HepG2 (cell line): ENCODE data around the gene CENPB. TPM values are rescaled to one million over a fixed set of nuclear protein-coding genes. Genes with fewer than 3 reads are reported as not detected.

Source experiments
- CHCHD3 ChIP-seq: sonication (generic); formaldehyde crosslinking; IDR thresholded peaks from 2 replicates; pipeline ENCODE4 v1.8.0; 2022; ENCODE audit warnings: mild to moderate bottlenecking, missing genetic modification reagents, moderate library complexity
- DNMT1 ChIP-seq: sonication (generic); formaldehyde crosslinking; IDR thresholded peaks from 2 replicates; pipeline ENCODE4 v1.5.1; 2020; ENCODE audit warnings: mild to moderate bottlenecking, missing genetic modification reagents
- EEA1 ChIP-seq: sonication (generic); formaldehyde crosslinking; IDR thresholded peaks from 2 replicates; pipeline ENCODE4 v1.5.1; 2020; ENCODE audit warnings: mild to moderate bottlenecking, missing genetic modification reagents, borderline replicate concordance
- KLF11 ChIP-seq: IDR thresholded peaks from 2 replicates; pipeline ENCODE4 v1.6.1; 2016; ENCODE audit warnings: missing compliant biosample characterization
- MXD4 ChIP-seq: IDR thresholded peaks from 2 replicates; pipeline ENCODE4 v1.6.1; 2016; ENCODE audit warnings: mild to moderate bottlenecking, missing biosample characterization, missing genetic modification reagents
- ZC3H13 ChIP-seq: sonication (generic); formaldehyde crosslinking; IDR thresholded peaks from 2 replicates; pipeline ENCODE4 v1.8.1; 2023; ENCODE audit warnings: mild to moderate bottlenecking, missing genetic modification reagents, moderate library complexity
- ZC3H4 ChIP-seq: sonication (generic); formaldehyde crosslinking; IDR thresholded peaks from 2 replicates; pipeline ENCODE4 v1.4.0; 2020; ENCODE audit warnings: missing genetic modification reagents, borderline replicate concordance
- ZNF550 ChIP-seq: sonication (generic); formaldehyde crosslinking; IDR thresholded peaks from 2 replicates; pipeline ENCODE4 v1.4.0; 2020; ENCODE audit warnings: mild to moderate bottlenecking, missing genetic modification reagents, borderline replicate concordance
- ZNF598 ChIP-seq: sonication (generic); formaldehyde crosslinking; IDR thresholded peaks from 2 replicates; pipeline ENCODE4 v1.5.1; 2020; ENCODE audit warnings: mild to moderate bottlenecking, missing genetic modification reagents, borderline replicate concordance
- ZNF746 ChIP-seq: sonication (generic); formaldehyde crosslinking; IDR thresholded peaks from 2 replicates; pipeline ENCODE4 v1.8.0; 2022; ENCODE audit warnings: mild to moderate bottlenecking, missing genetic modification reagents
- ZSCAN21 ChIP-seq: sonication (generic); formaldehyde crosslinking; IDR thresholded peaks from 2 replicates; pipeline ENCODE4 v1.8.0; 2022; ENCODE audit warnings: mild to moderate bottlenecking, missing genetic modification reagents, moderate library complexity, borderline replicate concordance
- polyA plus RNA-seq, 8 experiments: library from polyadenylated mRNA; depleted of rRNA in 3 of 8; stranded (reverse) in 7 of 8; unstranded in 1 of 8; fragments of >200 nt; fragmentation: Illumina TruSeq in 4 of 8; extraction: Trizol in 4 of 8; gene quantifications; 2 replicates each; pipeline versions ENCODE4 v1.2.1 to v1.2.3, GENCODE V29; 2011 to 2016; ENCODE audit warnings: low read depth in 4 of 8, missing spikeins in 1 of 8, mixed read lengths in 1 of 8; ENCODE audit not compliant: insufficient read depth in 1 of 8
- total RNA-seq, 5 experiments: library from RNA; depleted of rRNA; stranded (reverse); fragments of >200 nt; fragmentation: Illumina TruSeq; extraction: Trizol; gene quantifications; 2 replicates each; pipeline ENCODE4 v1.2.3, GENCODE V29; 2016; ENCODE audit warnings: low read depth in 1 of 5
- TF ChIP-seq, protein P1 (sequence below): IDR thresholded peaks from 2 replicates; pipeline ENCODE4 v1.6.1; 2012; ENCODE audit warnings: inconsistent platforms
- TF ChIP-seq, protein P2 (sequence below): sonication (generic); formaldehyde crosslinking; IDR thresholded peaks from 2 replicates; pipeline ENCODE4; 2020; ENCODE audit warnings: missing genetic modification reagents, mild to moderate bottlenecking, borderline replicate concordance
- TF ChIP-seq, protein P3 (sequence below): sonication (generic); formaldehyde crosslinking; conservative IDR thresholded peaks from 2 replicates; pipeline ENCODE4 v1.4.0; 2020; ENCODE audit warnings: mild to moderate bottlenecking, missing genetic modification reagents, moderate library complexity
- TF ChIP-seq, protein P4 (sequence below): IDR thresholded peaks from 2 replicates; pipeline ENCODE4 v1.6.1; 2016; ENCODE audit warnings: missing compliant biosample characterization, missing genetic modification reagents, borderline replicate concordance
- TF ChIP-seq, protein P5 (sequence below): sonication (generic); formaldehyde crosslinking; IDR thresholded peaks from 2 replicates; pipeline ENCODE4 v1.5.0; 2020; ENCODE audit warnings: mild to moderate bottlenecking, missing genetic modification reagents

CENPB gene
- total and polyA plus RNA-seq, 2 of the 13 experiments (the other 11 are each of a cell fraction or from before 2014, with no cell fraction given): 10.4 to 54.5 TPM

DNA sequence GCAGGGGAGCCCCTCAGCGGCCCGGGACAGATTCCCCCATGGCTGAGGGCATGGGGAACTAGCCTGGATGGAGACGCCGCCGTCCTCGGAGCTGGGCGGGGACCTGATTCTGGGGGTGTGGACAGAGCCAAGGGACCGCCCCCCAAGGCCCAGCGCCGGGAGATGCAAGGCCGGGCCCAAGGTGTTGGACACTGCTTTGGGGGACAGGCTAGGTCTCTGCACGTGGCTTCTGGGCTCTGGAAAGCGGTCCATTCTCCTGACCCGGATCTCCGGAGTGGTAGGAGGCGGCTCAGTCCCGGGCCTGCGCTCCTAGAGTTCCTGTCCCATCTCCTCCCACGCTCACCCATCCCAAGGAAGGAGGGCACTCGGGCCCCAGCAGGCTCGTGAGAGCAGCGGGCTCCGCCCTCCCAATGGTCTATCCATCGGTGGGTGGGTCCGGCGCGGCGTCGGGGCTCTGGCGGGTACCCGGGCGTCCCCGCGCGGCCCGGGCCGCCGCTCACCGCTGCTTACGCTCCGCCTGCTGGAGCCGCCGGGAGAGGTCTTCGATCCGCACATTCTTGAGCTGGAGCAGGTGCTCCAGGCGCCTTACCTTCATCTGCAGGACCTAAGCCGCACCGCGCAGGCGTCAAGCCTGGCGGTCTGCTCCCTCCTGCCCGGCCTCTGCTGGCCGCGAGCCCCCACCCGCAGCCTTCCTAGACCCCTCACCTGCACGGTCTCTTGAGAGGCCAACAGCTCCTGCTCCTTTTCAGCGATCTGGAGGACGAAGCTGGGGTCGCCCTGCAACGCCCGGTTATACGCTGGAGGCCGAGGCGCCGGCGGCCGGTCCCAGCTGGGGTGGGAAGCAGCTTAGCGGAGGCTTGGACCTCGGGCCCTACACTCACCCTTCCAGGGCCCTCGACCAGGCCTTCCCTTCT is 8.6 kb downstream of the CENPB start (continued):
- peak; percentile 73; the same call in 1 of the 2 replicates for TF ChIP-seq ZSCAN21 (CRISPR knock-in tag)
- TF ChIP-seq EEA1 (CRISPR knock-in tag): peak; percentile 43; the same call in 1 of the 2 replicates
- TF ChIP-seq, protein P1, sequence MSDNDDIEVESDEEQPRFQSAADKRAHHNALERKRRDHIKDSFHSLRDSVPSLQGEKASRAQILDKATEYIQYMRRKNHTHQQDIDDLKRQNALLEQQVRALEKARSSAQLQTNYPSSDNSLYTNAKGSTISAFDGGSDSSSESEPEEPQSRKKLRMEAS: peak; percentile 43; the same call in 1 of the 2 replicates
- TF ChIP-seq ZC3H4 (CRISPR knock-in tag): no peak
- no peak for TF ChIP-seq MXD4 (CRISPR knock-in tag)
- TF ChIP-seq KLF11: no peak
- TF ChIP-seq, protein P2, sequence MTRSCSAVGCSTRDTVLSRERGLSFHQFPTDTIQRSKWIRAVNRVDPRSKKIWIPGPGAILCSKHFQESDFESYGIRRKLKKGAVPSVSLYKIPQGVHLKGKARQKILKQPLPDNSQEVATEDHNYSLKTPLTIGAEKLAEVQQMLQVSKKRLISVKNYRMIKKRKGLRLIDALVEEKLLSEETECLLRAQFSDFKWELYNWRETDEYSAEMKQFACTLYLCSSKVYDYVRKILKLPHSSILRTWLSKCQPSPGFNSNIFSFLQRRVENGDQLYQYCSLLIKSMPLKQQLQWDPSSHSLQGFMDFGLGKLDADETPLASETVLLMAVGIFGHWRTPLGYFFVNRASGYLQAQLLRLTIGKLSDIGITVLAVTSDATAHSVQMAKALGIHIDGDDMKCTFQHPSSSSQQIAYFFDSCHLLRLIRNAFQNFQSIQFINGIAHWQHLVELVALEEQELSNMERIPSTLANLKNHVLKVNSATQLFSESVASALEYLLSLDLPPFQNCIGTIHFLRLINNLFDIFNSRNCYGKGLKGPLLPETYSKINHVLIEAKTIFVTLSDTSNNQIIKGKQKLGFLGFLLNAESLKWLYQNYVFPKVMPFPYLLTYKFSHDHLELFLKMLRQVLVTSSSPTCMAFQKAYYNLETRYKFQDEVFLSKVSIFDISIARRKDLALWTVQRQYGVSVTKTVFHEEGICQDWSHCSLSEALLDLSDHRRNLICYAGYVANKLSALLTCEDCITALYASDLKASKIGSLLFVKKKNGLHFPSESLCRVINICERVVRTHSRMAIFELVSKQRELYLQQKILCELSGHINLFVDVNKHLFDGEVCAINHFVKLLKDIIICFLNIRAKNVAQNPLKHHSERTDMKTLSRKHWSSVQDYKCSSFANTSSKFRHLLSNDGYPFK: peak; percentile 55; the same call in 1 of the 2 replicates
- TF ChIP-seq, protein P3, sequence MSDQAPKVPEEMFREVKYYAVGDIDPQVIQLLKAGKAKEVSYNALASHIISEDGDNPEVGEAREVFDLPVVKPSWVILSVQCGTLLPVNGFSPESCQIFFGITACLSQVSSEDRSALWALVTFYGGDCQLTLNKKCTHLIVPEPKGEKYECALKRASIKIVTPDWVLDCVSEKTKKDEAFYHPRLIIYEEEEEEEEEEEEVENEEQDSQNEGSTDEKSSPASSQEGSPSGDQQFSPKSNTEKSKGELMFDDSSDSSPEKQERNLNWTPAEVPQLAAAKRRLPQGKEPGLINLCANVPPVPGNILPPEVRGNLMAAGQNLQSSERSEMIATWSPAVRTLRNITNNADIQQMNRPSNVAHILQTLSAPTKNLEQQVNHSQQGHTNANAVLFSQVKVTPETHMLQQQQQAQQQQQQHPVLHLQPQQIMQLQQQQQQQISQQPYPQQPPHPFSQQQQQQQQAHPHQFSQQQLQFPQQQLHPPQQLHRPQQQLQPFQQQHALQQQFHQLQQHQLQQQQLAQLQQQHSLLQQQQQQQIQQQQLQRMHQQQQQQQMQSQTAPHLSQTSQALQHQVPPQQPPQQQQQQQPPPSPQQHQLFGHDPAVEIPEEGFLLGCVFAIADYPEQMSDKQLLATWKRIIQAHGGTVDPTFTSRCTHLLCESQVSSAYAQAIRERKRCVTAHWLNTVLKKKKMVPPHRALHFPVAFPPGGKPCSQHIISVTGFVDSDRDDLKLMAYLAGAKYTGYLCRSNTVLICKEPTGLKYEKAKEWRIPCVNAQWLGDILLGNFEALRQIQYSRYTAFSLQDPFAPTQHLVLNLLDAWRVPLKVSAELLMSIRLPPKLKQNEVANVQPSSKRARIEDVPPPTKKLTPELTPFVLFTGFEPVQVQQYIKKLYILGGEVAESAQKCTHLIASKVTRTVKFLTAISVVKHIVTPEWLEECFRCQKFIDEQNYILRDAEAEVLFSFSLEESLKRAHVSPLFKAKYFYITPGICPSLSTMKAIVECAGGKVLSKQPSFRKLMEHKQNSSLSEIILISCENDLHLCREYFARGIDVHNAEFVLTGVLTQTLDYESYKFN (CRISPR knock-in tag): no peak
- TF ChIP-seq, protein P4, sequence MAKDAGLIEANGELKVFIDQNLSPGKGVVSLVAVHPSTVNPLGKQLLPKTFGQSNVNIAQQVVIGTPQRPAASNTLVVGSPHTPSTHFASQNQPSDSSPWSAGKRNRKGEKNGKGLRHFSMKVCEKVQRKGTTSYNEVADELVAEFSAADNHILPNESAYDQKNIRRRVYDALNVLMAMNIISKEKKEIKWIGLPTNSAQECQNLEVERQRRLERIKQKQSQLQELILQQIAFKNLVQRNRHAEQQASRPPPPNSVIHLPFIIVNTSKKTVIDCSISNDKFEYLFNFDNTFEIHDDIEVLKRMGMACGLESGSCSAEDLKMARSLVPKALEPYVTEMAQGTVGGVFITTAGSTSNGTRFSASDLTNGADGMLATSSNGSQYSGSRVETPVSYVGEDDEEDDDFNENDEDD (CRISPR knock-in tag): no peak; the same call in 1 of the 2 replicates
- TF ChIP-seq ZC3H13 (CRISPR knock-in tag): no peak
- no peak for TF ChIP-seq DNMT1 (CRISPR knock-in tag)
- TF ChIP-seq CHCHD3 (CRISPR knock-in tag): 0 out of 2 replicates have a peak, but pooled peaks have one; percentile 32
- TF ChIP-seq, protein P5, sequence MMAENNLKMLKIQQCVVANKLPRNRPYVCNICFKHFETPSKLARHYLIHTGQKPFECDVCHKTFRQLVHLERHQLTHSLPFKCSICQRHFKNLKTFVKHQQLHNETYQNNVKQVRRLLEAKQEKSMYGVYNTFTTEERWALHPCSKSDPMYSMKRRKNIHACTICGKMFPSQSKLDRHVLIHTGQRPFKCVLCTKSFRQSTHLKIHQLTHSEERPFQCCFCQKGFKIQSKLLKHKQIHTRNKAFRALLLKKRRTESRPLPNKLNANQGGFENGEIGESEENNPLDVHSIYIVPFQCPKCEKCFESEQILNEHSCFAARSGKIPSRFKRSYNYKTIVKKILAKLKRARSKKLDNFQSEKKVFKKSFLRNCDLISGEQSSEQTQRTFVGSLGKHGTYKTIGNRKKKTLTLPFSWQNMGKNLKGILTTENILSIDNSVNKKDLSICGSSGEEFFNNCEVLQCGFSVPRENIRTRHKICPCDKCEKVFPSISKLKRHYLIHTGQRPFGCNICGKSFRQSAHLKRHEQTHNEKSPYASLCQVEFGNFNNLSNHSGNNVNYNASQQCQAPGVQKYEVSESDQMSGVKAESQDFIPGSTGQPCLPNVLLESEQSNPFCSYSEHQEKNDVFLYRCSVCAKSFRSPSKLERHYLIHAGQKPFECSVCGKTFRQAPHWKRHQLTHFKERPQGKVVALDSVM: no peak
- TF ChIP-seq ZNF598: 0 out of 2 replicates have a peak, but pooled peaks have one; percentile 77
- no peak; the same call in 1 of the 2 replicates for TF ChIP-seq ZNF746 (CRISPR knock-in tag)
- TF ChIP-seq ZNF550: no peak
